HG03064 (cell line): ENCODE measurements around the gene SLC31A2.
"Not testable (repeated sequence)": the region's sequence is repeated elsewhere in the genome, so short reads cannot be mapped to it uniquely, and the experiment has no call there.

Source experiments
- ATAC-seq: cut with Tn5 transposase; IDR thresholded peaks from one replicate; pipeline ENCODE4 v1.9.1; 2021; ENCODE audit warnings: low read depth; ENCODE audit not compliant: unreplicated experiment

SLC31A2 gene

GRCh38 chr9:113150670-113151611 lies at the start of gene SLC31A2:
TSS of gene SLC31A2 (plus strand) at chr9:113151007. CDS start at chr9:113151075, 68 bp downstream.
- peak; percentile 97 for ATAC-seq

- not testable (repeated sequence) for ATAC-seq
These were observed 45.5 kb upstream of the SLC31A2 start for GRCh38 chr9:113105345-113105744.

- peak; percentile 63 for ATAC-seq
These were observed 39.5 kb upstream of the SLC31A2 start for GRCh38 chr9:113111065-113111951.

DNA sequence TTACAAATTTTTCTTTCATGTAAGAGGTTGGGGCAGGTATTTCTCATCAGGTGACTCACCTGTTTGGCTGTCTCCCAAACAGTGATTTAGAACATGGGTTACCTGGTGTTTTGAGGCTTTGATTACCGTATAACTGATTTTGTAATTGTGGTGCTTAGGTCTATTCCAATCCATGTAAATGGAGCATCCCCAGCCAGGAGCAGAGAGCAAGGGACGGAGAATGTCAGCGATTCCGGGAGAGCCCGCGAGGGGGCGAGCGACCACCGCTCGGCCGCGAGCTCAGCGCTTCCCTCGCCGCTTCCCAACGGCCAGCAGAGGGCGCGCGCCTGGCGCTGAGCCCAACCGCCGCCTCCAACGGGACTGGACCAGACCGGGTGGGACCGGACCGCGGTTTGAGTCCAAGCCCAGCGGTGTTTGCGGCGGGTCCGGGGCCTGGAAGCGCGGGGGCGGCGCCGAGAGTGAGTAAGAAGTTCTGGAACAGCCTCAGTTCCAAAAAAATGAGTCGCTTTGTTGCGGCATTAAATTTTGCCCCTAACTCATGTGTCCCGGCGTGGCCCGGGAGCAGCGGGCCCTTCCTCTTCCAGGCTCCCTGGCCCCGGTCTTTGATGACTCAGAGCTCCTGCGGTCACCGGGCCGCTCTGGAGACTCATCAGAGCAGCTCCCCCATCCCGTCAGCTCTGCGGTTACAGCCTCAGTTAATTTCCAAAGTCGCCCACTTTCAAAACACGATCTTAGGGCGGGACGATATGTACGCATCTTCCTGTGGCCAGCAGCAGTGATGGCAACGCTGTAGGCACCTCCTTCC lies 37.9 kb upstream of the SLC31A2 start:
- not testable (repeated sequence) for ATAC-seq

- ATAC-seq: not testable (repeated sequence)
These were observed 32.0 kb upstream of the SLC31A2 start for GRCh38 chr9:113118829-113119228.

GRCh38 chr9:113125386-113126035 lies 25.3 kb upstream of the SLC31A2 start:
- ATAC-seq: no peak

GRCh38 chr9:113129466-113129865 lies 21.3 kb upstream of the SLC31A2 start:
- no peak for ATAC-seq

DNA sequence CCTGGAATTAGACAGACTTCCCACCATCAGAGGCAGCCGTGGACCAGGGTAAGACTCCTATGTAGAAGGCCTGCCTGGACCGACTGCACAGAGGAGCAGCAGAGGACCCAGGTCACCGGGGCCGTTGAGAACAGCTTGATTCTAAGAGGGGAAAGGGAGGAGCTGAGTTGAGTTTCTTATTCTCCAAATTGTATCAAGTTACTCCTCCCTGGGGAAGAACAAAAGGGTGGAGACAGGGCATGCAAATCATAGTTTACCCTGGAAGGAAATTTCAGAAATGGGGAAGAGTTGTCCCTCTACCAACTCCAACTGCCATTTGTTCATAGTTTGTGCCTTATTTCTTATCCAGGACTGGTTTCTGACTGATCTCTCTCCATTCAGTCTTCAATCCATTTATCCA lies 20.9 kb upstream of the SLC31A2 start:
- ATAC-seq: no peak

GRCh38 chr9:113131689-113132151 lies 19.1 kb upstream of the SLC31A2 start:
- no peak for ATAC-seq

DNA sequence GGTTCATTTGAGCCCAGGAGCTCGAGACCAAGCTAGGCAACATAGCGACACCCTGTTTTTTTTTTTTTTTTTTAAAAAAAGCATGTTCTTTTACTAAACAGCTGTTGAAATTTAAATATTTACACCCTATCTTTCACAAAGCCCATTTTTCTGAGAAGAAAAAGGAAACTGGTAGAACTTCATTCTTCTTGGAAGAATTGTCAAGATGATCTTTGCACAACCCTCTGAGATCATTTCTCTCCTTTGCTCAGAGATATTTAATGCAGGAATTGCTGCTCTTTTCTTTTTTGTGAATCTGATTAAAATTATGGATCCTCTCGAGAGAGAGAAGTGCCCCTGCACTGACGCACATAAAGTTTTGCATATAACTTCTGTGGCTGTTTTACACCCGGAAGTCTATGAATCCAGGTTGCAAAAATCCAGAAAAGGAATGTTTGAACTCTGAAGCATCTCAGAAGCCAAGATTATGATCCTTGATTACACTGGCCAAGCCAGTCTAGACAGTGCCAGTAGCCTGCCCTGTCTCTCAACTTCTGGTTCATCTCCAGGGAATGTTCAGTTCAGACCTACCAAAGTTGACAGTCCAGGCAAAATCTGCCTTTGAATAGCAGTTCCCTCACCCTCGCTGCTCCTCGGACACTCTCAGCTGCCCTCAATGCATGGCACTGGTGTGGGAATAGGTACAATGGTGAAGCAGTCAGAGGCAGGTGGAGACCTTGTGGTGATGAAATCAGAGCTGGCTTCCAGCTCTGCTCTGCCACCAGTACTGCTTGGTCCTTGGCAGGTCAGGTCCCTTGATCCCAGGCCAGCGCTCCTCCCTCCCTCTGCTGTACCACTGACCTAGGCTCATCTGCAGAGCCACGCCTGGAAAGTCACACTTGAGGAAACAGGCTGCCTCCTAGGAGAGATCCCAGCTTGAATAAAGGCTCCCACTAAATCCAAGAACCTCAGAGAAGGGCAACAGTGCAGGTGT lies 13.3 kb upstream of the SLC31A2 start:
- ATAC-seq: no peak

DNA sequence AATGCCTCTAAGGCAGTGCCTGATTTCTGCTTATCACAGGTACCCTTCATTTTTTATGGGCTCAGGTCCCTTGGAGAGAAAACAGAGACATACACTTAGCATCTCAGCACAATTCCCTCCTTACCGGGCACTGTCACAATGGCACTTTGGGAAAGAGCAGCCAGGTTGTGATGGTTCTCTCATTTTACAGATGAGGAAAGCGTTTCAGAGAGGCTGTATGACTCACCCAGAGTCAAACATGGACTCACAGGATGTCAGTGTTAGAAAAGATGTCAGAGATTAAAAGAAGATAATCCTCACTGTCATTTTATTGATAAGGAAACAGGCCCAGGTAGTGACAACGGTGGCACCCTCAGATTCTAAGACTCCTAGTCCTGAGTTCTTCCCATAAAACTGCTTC lies 12.0 kb upstream of the SLC31A2 start:
- ATAC-seq: no peak

GRCh38 chr9:113139225-113139829 lies 11.5 kb upstream of the SLC31A2 start:
- ATAC-seq: no peak

GRCh38 chr9:113139953-113140352 lies 10.9 kb upstream of the SLC31A2 start:
- no peak for ATAC-seq

DNA sequence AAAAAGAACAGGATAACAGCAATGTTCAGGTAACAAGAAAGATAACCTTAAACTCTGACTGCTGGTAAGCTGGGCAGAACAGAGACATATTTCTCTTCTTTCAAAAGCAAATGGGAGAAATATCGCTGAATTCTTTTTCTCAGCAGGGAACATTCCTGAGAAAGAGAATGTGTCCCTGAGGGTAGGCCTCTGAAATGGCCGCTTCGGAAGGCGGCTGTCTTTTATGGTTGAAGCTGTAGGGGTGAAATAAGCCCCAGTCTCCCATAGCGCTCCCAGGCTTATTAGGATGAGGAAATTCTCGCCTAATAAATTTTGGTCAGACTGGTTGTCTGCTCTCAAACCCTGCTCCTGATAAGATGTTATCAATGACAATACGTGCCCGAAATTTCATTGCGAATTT lies 9.9 kb upstream of the SLC31A2 start:
- ATAC-seq: not testable (repeated sequence)

GRCh38 chr9:113143432-113144227 lies 7.2 kb upstream of the SLC31A2 start:
- ATAC-seq: no peak

GRCh38 chr9:113148372-113148705 lies 2.5 kb upstream of the SLC31A2 start:
- no peak for ATAC-seq

DNA sequence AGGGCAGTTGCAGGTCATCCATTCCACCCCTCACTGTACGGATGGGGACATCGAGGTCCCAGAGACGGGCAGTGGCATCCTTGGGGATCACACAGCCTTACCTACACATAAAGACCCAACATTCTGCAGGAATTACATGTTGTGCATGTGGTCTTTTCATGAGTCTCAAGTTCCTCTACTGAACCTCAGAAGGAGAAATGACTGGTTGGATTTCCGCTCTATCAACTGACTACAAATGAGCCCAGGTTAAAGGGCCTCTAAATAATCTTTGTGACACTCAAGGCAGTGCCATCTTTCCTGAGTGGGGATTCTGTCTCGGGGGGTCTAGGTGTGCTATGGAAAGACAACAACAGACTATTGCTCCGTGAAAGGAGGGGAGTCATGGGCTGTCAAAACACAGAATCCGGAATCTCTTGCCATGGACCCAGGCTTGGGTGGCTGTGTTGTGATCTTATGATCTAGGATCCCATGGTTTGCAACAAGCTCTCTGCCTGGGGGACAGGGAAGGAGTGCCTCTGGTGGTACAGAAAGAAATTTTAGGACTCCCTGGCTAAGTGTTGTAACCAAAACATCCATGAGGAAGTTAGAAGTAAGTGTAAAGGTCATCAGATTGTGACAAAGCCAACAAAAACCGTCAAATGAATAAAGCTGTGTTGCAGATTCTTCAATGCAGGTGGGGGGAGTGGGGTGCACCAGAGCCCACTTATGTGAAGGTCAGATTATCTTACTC lies 1.9 kb upstream of the SLC31A2 start:
- no peak for ATAC-seq
